H7 (cell line): ENCODE data around the gene SPTLC1. TPM values are rescaled to one million over a fixed set of nuclear protein-coding genes. Genes with fewer than 3 reads are reported as not detected.

ENCODE experiments used
- DNase-seq: peaks from one replicate; pipeline ENCODE4 v3.0.0; 2012
- H3K27me3 ChIP-seq: 2 replicates; pipeline ENCODE4 v1.6.0; 2011; ENCODE audit warnings: mild to moderate bottlenecking, low read length; ENCODE audit not compliant: control insufficient read depth, insufficient read depth
- H3K36me3 ChIP-seq: replicated peaks from 2 replicates; pipeline ENCODE4 v1.5.1; 2011; ENCODE audit warnings: low read length; ENCODE audit not compliant: control insufficient read depth, insufficient read depth
- H3K4me3 ChIP-seq: 2 replicates; pipeline ENCODE4 v1.5.1; 2011; ENCODE audit warnings: low read depth, mild to moderate bottlenecking, control low read depth, low read length, moderate library complexity; ENCODE audit not compliant: insufficient read depth
- total RNA-seq: library from RNA; depleted of rRNA; stranded (reverse); fragments of >200 nt; shearing (Covaris generic); gene quantifications from 2 replicates; pipeline ENCODE4 v1.2.3, GENCODE V29; 2014

The SPTLC1 gene
- total RNA-seq, 1 experiment from 2014 or later = 63.6 TPM

DNA sequence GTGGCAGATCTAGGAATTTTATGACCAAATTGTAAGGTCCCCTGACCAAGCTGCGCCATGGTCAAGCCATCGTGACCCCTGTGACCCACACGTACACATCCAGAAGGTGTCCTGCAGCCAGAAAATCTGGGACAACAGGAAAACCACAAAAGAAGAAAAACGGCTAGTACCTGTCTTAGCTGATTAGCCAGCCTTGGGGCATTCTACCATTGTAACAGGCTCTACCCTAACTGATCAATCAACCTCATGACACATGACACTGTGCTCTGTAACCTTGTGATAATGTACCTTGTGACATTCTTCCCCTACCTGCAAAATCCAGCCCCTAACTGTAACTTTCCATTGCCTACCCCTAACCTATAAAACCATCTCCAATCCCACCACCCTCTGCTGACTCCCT is 43.6 kb downstream of the SPTLC1 start:
- DNase-seq = no peak
- Histone ChIP-seq H3K27me3 (no peaks in the 10 kb centered on the region), H3K4me3 (no peak overlapping the region), H3K36me3 (peaks cover 10% of the 10 kb centered on the region)

- DNase-seq = no peak
- H3K4me3 ChIP-seq = no peak overlapping the region
- H3K27me3 ChIP-seq = no peaks in the 10 kb centered on the region
- peaks cover 18% of the 10 kb centered on the region for H3K36me3 ChIP-seq
Measured at GRCh38 chr9:92066168-92066567, 49.0 kb downstream of the SPTLC1 start.

DNA sequence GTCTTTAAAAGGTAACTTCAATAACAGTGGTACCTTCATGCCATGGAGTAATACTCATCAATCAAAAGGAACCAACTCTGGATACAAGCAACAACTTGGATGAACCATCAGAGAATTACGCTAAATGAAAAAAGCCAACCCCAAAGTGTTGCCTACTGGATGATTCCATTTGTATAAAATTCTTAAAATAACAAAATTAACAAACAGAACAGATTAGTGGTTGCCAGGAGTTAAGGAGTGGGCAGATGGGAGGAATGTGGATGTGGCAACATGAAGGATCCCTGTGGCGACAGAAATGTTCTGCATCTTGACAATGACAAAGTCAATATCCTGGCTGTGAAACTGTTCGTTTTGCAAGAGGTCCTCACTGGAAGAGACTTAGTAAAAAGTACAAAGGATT is 50.5 kb downstream of the SPTLC1 start:
- Histone ChIP-seq H3K36me3 (peaks cover 18% of the 10 kb centered on the region), H3K4me3 (no peak overlapping the region), H3K27me3 (no peaks in the 10 kb centered on the region)
- DNase-seq = no peak

- Histone ChIP-seq H3K27me3 (no peaks in the 10 kb centered on the region), H3K36me3 (peaks cover 7% of the 10 kb centered on the region), H3K4me3 (no peak overlapping the region)
- DNase-seq = no peak
Measured at GRCh38 chr9:92061184-92061583, 54.0 kb downstream of the SPTLC1 start.

DNA sequence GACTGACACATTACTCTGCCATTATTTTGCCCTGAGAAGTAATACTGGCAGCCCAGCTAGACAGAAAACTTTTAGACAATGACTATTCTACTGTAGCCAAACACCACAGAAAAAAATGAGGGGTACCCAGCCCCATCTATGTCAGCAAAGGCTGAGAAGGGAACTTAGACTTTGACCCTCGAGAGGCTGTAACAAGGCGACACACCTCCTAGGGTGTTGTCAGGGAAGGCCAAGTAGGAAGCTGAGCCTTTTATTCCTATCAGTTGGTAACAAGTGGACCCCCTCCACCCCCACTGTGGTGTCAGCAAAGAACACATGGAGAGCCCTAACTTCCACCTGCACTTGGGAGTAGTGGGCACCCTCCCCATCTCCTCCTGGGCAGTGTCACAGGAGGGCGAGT is 55.6 kb downstream of the SPTLC1 start:
- H3K36me3 ChIP-seq = peaks cover 4% of the 10 kb centered on the region; the same call in 1 of the 2 replicates
- H3K4me3 ChIP-seq = no peak overlapping the region

GRCh38 chr9:92058723-92059444 is 56.3 kb downstream of the SPTLC1 start:
- DNase-seq = no peak
- peaks cover 2% of the 10 kb centered on the region; the same call in 1 of the 2 replicates for H3K36me3 ChIP-seq
- H3K27me3 ChIP-seq = no peaks in the 10 kb centered on the region
- H3K4me3 ChIP-seq = no peak overlapping the region

More for the DNA sequence above, 55.6 kb downstream of the SPTLC1 start:
- no peaks in the 10 kb centered on the region for H3K27me3 ChIP-seq
- DNase-seq = no peak

DNA sequence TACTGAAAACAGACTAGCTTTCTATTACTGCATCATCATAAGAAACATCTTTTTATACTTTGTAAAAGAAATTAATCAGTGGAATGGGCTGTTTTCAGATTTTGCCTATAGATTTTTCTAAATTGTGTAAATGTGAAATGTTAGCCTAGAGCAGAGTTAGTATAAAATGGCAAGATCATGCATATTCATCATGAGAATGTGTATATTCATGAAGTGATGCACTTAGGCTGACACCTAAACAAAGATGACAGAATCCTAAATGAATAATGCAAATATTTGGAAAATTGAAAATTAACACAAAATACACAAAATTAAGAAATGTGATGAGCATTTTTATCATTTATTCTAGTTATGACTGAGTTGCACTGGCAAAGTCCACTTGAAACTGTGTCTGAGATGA is 57.2 kb downstream of the SPTLC1 start:
- no peak for DNase-seq
- peaks cover 4% of the 10 kb centered on the region; the same call in 1 of the 2 replicates for H3K36me3 ChIP-seq
- no peak overlapping the region for H3K4me3 ChIP-seq
- no peaks in the 10 kb centered on the region for H3K27me3 ChIP-seq

DNA sequence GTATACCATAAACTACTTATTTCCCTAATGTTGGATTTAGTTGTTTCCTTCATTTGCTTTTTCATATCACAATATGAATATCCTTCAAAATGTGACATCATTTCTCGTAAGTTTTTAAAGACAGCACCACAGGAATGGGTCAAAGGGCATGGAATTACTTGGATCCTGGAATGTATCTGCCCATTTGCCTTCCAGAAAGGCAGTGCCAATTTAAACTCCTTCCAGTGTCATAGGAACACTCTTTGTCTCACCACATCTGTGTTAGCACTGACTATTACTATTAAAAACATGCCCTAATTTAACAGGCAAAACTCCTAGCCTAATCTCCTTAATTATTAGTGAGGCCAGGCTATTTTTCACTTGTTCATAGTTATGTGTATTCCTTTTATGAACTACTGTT is 58.0 kb downstream of the SPTLC1 start:
- DNase-seq = no peak
- H3K27me3 ChIP-seq = no peaks in the 10 kb centered on the region
- no peak overlapping the region for H3K4me3 ChIP-seq
- peaks cover 4% of the 10 kb centered on the region; the same call in 1 of the 2 replicates for H3K36me3 ChIP-seq

DNA sequence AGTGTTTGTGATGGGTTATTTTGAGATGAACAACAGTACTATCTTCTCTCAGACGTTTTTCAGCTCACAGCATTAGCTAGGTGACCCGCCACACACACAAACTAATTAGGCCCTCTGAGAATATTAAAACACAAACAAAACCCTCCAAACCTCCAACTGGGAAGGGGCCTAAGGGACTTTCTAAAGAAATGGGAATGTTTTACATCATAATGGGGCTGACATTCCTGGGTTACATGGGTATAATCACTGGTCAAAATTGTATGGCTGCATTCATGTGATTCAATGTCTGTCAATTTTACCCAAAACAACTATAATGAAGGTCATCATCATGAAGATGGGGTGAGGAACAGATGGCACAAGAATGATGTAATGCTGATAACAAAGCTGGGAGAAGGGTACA is 59.6 kb downstream of the SPTLC1 start:
- Histone ChIP-seq H3K4me3 (no peak overlapping the region), H3K36me3 (peaks cover 4% of the 10 kb centered on the region; the same call in 1 of the 2 replicates), H3K27me3 (no peaks in the 10 kb centered on the region)
- no peak for DNase-seq

GRCh38 chr9:92048924-92049625 is 66.1 kb downstream of the SPTLC1 start:
- DNase-seq = peak; percentile 44
- H3K4me3 ChIP-seq = no peak overlapping the region
- peaks cover 17% of the 10 kb centered on the region for H3K36me3 ChIP-seq
- H3K27me3 ChIP-seq = no peaks in the 10 kb centered on the region

DNA sequence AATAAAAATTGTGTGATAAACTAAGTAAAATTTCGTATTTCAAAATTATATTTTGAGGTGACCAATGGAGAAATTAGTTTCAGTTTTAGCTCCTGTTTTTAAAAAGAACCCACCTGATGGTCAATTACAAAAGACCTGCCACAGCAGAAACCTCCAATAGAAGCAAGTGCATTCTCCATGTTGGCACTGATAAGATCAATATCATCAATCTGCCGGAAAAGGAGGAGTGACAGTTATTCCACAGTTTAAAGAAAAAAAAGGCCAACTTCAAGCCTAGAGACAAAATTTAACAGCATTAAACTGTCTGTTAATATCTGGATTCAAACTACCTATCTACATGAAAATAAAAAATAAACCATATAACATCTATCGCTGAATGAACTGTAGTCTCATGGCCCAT is 67.7 kb downstream of the SPTLC1 start:
- Histone ChIP-seq H3K36me3 (peaks cover 22% of the 10 kb centered on the region), H3K4me3 (no peak overlapping the region)
- no peak for DNase-seq

DNA sequence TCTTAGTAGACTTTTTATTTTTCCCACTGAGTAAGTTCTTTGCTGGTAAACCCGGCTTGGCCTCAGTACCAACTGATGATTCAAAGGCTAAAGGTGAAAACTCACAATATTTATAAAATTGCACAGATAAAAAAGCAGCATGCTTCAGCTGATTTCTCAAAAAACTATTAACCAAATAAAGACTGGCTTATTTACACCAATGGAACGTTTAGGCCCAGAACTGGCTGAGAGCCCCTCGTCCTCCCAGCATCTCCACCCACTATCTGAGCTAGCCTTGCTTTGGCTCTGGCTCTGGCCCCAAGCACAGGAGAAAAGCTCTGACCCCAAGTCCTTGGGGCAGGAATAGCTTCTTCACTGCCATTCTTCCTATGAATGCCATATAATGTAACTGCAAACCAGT is 68.5 kb downstream of the SPTLC1 start:
- H3K27me3 ChIP-seq = no peaks in the 10 kb centered on the region
- no peak overlapping the region for H3K4me3 ChIP-seq
- DNase-seq = no peak
- peaks cover 26% of the 10 kb centered on the region for H3K36me3 ChIP-seq

More for the DNA sequence above, 67.7 kb downstream of the SPTLC1 start:
- no peaks in the 10 kb centered on the region for H3K27me3 ChIP-seq

DNA sequence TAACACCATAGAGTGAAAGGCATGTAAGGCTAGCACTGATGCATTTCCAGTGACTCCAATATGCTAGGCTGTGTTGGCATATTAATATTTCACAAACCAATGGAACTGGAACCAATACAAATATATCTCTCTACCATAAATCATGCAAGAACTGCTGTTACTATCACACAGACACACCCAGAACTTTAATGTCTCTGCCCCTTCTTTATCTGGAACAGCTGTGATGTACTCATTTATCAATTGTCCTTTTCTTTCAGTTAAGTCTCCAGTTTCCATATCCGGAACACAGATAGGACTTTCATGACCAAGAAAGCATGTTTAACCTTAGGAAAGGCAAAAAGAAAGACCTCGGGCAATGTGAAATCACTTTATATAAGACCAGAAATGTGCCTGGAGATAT is 70.3 kb downstream of the SPTLC1 start:
- H3K4me3 ChIP-seq = no peak overlapping the region

DNA sequence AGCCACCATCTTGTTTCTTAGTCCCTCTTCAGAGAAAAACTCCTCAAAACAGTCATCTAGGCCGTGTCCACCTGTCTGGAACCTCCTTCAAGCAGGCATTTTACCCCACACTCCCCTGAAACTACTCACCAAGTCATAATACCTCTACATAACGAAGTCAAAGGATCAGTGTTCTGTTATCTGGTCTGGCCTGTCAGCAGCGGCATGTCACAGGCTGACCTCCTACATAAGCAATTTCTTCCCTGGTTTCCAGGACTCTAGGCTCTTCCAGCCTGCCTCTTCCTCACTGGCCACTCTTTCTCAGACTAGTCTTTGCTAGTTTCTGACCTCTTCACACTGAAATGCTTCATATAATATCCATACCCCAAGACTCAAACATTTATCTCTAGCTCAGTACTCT is 72.2 kb downstream of the SPTLC1 start:
- H3K36me3 ChIP-seq = peaks cover 28% of the 10 kb centered on the region
- DNase-seq = no peak
- no peak overlapping the region for H3K4me3 ChIP-seq
- no peaks in the 10 kb centered on the region for H3K27me3 ChIP-seq

More for the DNA sequence above, 70.3 kb downstream of the SPTLC1 start:
- peaks cover 26% of the 10 kb centered on the region for H3K36me3 ChIP-seq
- H3K27me3 ChIP-seq = no peaks in the 10 kb centered on the region
- DNase-seq = no peak

GRCh38 chr9:92042260-92042659 is 73.0 kb downstream of the SPTLC1 start:
- H3K27me3 ChIP-seq = no peaks in the 10 kb centered on the region
- no peak for DNase-seq
- peaks cover 28% of the 10 kb centered on the region for H3K36me3 ChIP-seq
- no peak overlapping the region for H3K4me3 ChIP-seq
